Measurements from ENCODE around the gene OR4X2.
A peak's percentile ranks its signal among the peaks of the same experiment; 100 is the strongest.
"Not testable (repeated sequence)": the region's sequence is repeated elsewhere in the genome, so short reads cannot be mapped to it uniquely, and the experiment has no call there.

The OR4X2 gene

GRCh38 chr11:48244804-48245203 lies at the start of gene OR4X2:
TSS of gene OR4X2 (plus strand) at chr11:48245104. CDS start at chr11:48245104, 0 bp downstream.
- DNase-seq = no peak
- intact Hi-C loops (cut with DNase I) = no loop called here

- intact Hi-C loops (cut with DNase I) = no loop called here
- DNase-seq = no peak
These were observed 37.0 kb upstream of the OR4X2 start for GRCh38 chr11:48207881-48208280.

- intact Hi-C loops (cut with DNase I) = no loop called here
- peak in 1 of 42 donors; percentile 1 for DNase-seq
These were observed 34.9 kb upstream of the OR4X2 start for GRCh38 chr11:48210052-48210451.

- intact Hi-C loops (cut with DNase I) = no loop called here
- no peak for DNase-seq
These were observed 28.4 kb upstream of the OR4X2 start, which contains the start of gene OR4B1 for GRCh38 chr11:48216510-48216909. TSS of gene OR4B1 (plus strand) at chr11:48216810. CDS start at chr11:48216810, 0 bp downstream.

GRCh38 chr11:48228761-48229160 lies 16.1 kb upstream of the OR4X2 start:
- no peak for DNase-seq
- intact Hi-C loops (cut with DNase I) = no loop called here

GRCh38 chr11:48230057-48230456 lies 14.8 kb upstream of the OR4X2 start:
- intact Hi-C loops (cut with DNase I) = not testable (repeated sequence)

GRCh38 chr11:48237727-48238126 lies 7.2 kb upstream of the OR4X2 start:
- intact Hi-C loops (cut with DNase I) = no loop called here
- no peak for DNase-seq

More at GRCh38 chr11:48230057-48230456, 14.8 kb upstream of the OR4X2 start:
- DNase-seq = not testable (repeated sequence)

- no peak for DNase-seq
These were observed 2.4 kb upstream of the OR4X2 start for GRCh38 chr11:48242501-48242900.

GRCh38 chr11:48248902-48249301 lies 4.0 kb downstream of the OR4X2 start:
- intact Hi-C loops (cut with DNase I) = no loop called here

More at GRCh38 chr11:48242501-48242900, 2.4 kb upstream of the OR4X2 start:
- intact Hi-C loops (cut with DNase I) = no loop called here

GRCh38 chr11:48261600-48261999 lies 16.7 kb downstream of the OR4X2 start:
- DNase-seq = no peak

More at GRCh38 chr11:48248902-48249301, 4.0 kb downstream of the OR4X2 start:
- DNase-seq = no peak

GRCh38 chr11:48263423-48263911 lies 18.6 kb downstream of the OR4X2 start, which contains the start of gene OR4X1:
TSS of gene OR4X1 (plus strand) at chr11:48263861. CDS start at chr11:48263861, 0 bp downstream.
- no peak for DNase-seq
- intact Hi-C loops (cut with DNase I) = no loop called here

More at GRCh38 chr11:48261600-48261999, 16.7 kb downstream of the OR4X2 start:
- intact Hi-C loops (cut with DNase I) = no loop called here

- intact Hi-C loops (cut with DNase I) = no loop called here
- DNase-seq = no peak
These were observed 25.7 kb downstream of the OR4X2 start for GRCh38 chr11:48270621-48271020.

- DNase-seq = no peak
- intact Hi-C loops (cut with DNase I) = no loop called here
These were observed 27.7 kb downstream of the OR4X2 start for GRCh38 chr11:48272606-48273005.

Measured in head of caudate nucleus (tissue), 42 donors.